HTR-8/SVneo (cell line): ENCODE data around the gene PRR22.
A peak's percentile ranks its signal among the peaks of the same experiment; 100 is the strongest.
"Not testable (repeated sequence)": the region's sequence is repeated elsewhere in the genome, so short reads cannot be mapped to it uniquely, and the experiment has no call there.

Experiments used
- DNase-seq: peaks from one replicate; pipeline ENCODE4 v3.0.0; 2011; ENCODE audit warnings: low spot score, mixed read lengths; ENCODE audit not compliant: insufficient read length
- FAIRE-seq: peaks from 2 replicates; lab custom pipeline; 2011; peaks lifted over from hg19 to GRCh38; lab: Jason Lieb, UNC

The PRR22 gene

GRCh38 chr19:5765220-5765619 is 19.3 kb downstream of the PRR22 start:
- FAIRE-seq, result no peak

GRCh38 chr19:5762608-5763217 is 21.8 kb downstream of the PRR22 start:
- FAIRE-seq (peak; percentile 4), DNase-seq (no peak)

More at GRCh38 chr19:5765220-5765619, 19.3 kb downstream of the PRR22 start:
- no peak for DNase-seq

GRCh38 chr19:5753743-5754142 is 30.8 kb downstream of the PRR22 start:
- no peak for DNase-seq
- no peak for FAIRE-seq

- DNase-seq (no peak), FAIRE-seq (no peak)
Measured at GRCh38 chr19:5751709-5752108, 32.8 kb downstream of the PRR22 start.

GRCh38 chr19:5749505-5749904 is 35.0 kb downstream of the PRR22 start:
- DNase-seq (no peak), FAIRE-seq (no peak)

GRCh38 chr19:5748920-5749319 is 35.6 kb downstream of the PRR22 start:
- not testable (repeated sequence) for DNase-seq, FAIRE-seq

- DNase-seq, FAIRE-seq: not testable (repeated sequence)
Measured at GRCh38 chr19:5744999-5745398, 39.5 kb downstream of the PRR22 start.

- FAIRE-seq, result no peak
- DNase-seq, result no peak
Measured at GRCh38 chr19:5743630-5744029, 40.9 kb downstream of the PRR22 start.

GRCh38 chr19:5742051-5742450 is 42.5 kb downstream of the PRR22 start:
- FAIRE-seq (peak; percentile 94), DNase-seq (no peak)

GRCh38 chr19:5738423-5738822 is 46.1 kb downstream of the PRR22 start:
- DNase-seq, result no peak
- no peak for FAIRE-seq

- not testable (repeated sequence) for FAIRE-seq, DNase-seq
Measured at GRCh38 chr19:5733172-5733571, 51.4 kb downstream of the PRR22 start.
